Mesothelial cell of epicardium (in vitro differentiated cells): ENCODE measurements around the gene TRPM3. TPM values are rescaled to one million over a fixed set of nuclear protein-coding genes. Genes with fewer than 3 reads are reported as not detected.

ENCODE experiments used
- DNase-seq, 2 experiments: peaks; one replicate each; pipeline ENCODE4 v3.0.0; 2021; ENCODE audit warnings: low spot score in 2 of 2; ENCODE audit not compliant: unreplicated experiment in 2 of 2
- H3K27ac Mint-ChIP-seq: 2 replicates; pipeline ENCODE4 v1.8.0; 2021; ENCODE audit warnings: mixed read lengths
- H3K27me3 Mint-ChIP-seq: 2 replicates; pipeline ENCODE4 v1.8.0; 2021; ENCODE audit warnings: low read depth, mixed read lengths
- H3K36me3 Mint-ChIP-seq: 2 replicates; pipeline ENCODE4 v1.8.0; 2021; ENCODE audit warnings: mixed read lengths
- H3K4me1 Mint-ChIP-seq: 2 replicates; pipeline ENCODE4 v1.8.0; 2021; ENCODE audit warnings: mixed read lengths
- H3K4me3 Mint-ChIP-seq: 2 replicates; pipeline ENCODE4 v1.8.0; 2021; ENCODE audit warnings: mild to moderate bottlenecking, moderate library complexity, mixed read lengths
- H3K9me3 Mint-ChIP-seq: 2 replicates; pipeline ENCODE4 v1.8.0; 2021; ENCODE audit warnings: mixed read lengths
- CTCF ChIP-seq: fragments of 200-600 bp; sonication (generic); IDR thresholded peaks from one replicate; pipeline ENCODE4 v1.5.0; 2021; ENCODE audit warnings: antibody characterized with exemption; ENCODE audit not compliant: unreplicated experiment
- total RNA-seq: library from RNA; stranded (reverse); gene quantifications from 3 replicates; pipeline ENCODE4 v1.2.1, GENCODE V29; 2021

TRPM3 gene
- total RNA-seq, 1 donor from 2014 or later, result 1.6 TPM

GRCh38 chr9:70924895-70925547 is 196.4 kb downstream of the TRPM3 start:
- peak overlapping the region; percentile 36 for H3K4me3 Mint-ChIP-seq

DNA sequence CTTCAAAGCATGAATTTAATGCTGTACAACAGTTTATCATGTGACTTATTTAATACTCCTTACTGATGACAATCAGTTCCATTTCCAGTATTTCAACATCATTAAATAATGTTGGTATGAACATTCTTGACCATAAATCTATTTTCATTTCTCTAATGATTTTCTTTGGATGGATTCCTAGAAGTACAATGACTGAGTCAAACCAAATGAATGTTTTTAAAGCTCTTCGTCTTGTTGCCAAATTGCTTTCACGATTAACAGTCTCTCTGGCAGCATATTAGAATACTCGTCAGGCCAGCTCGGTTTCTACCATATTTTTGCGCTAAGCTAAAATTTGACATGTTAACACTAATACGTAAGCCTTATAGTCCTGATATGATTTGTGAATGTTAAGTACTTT is 197.0 kb downstream of the TRPM3 start:
- no peaks in the 10 kb centered on the region for H3K27me3 Mint-ChIP-seq
- peaks cover 10% of the 10 kb centered on the region for H3K9me3 Mint-ChIP-seq
- no peaks in the 10 kb centered on the region for H3K36me3 Mint-ChIP-seq
- TF ChIP-seq CTCF, result no peak
- peak overlapping the region; percentile 21 for H3K27ac Mint-ChIP-seq
- peaks cover 21% of the 10 kb centered on the region for H3K4me1 Mint-ChIP-seq
- no peak for DNase-seq
- peak overlapping the region; percentile 36 for H3K4me3 Mint-ChIP-seq

More at GRCh38 chr9:70924895-70925547, 196.4 kb downstream of the TRPM3 start:
- Mint-ChIP-seq H3K9me3 (peaks cover 6% of the 10 kb centered on the region), H3K27me3 (no peaks in the 10 kb centered on the region), H3K4me1 (peaks cover 21% of the 10 kb centered on the region), H3K27ac (peak overlapping the region; percentile 21), H3K36me3 (no peaks in the 10 kb centered on the region)
- peak; percentile 77 for TF ChIP-seq CTCF
- DNase-seq, result peak in 1 of 2 experiments; percentile 39

GRCh38 chr9:70923961-70924360 is 197.5 kb downstream of the TRPM3 start:
- Mint-ChIP-seq H3K27me3 (no peaks in the 10 kb centered on the region), H3K9me3 (peaks cover 10% of the 10 kb centered on the region), H3K36me3 (no peaks in the 10 kb centered on the region), H3K4me1 (peaks cover 21% of the 10 kb centered on the region), H3K4me3 (no peak overlapping the region), H3K27ac (no peak overlapping the region)
- no peak for DNase-seq
- no peak for TF ChIP-seq CTCF

- H3K4me3 Mint-ChIP-seq, result no peak overlapping the region
- peaks cover 23% of the 10 kb centered on the region for H3K9me3 Mint-ChIP-seq
- peaks cover 16% of the 10 kb centered on the region for H3K4me1 Mint-ChIP-seq
- H3K27ac Mint-ChIP-seq, result no peak overlapping the region
- DNase-seq, result no peak
- TF ChIP-seq CTCF, result no peak
- no peaks in the 10 kb centered on the region for H3K36me3 Mint-ChIP-seq
- no peaks in the 10 kb centered on the region for H3K27me3 Mint-ChIP-seq
Observed at GRCh38 chr9:70921136-70921535, 200.3 kb downstream of the TRPM3 start.

DNA sequence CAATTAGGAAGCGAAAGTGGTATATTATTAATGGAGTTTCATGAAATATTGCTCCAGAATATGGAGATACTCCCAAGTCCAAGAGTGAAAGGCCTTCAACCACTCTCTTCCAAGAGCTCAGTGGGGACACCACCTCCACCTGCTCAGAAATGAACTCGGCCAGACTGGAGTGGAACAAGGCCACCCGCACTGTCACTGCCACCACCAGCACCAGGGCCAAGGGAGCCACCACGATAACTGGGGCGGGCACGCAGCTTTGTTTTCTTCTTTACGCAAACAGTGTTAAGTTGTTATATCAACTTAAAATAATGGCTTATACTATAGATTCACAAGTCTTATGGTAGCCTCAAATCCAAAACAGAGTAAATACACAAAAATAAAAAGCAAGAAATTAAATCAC is 204.1 kb downstream of the TRPM3 start:
- H3K27me3 Mint-ChIP-seq, result no peaks in the 10 kb centered on the region
- no peaks in the 10 kb centered on the region for H3K4me1 Mint-ChIP-seq
- no peak overlapping the region for H3K4me3 Mint-ChIP-seq
- H3K27ac Mint-ChIP-seq, result no peak overlapping the region
- DNase-seq, result no peak
- peaks cover 2% of the 10 kb centered on the region for H3K36me3 Mint-ChIP-seq
- H3K9me3 Mint-ChIP-seq, result peaks cover 35% of the 10 kb centered on the region
- no peak for TF ChIP-seq CTCF
